Spleen (tissue), 11 donors: ENCODE data around the gene C10orf53. TPM values are rescaled to one million over a fixed set of nuclear protein-coding genes. Genes with fewer than 3 reads are reported as not detected.
A peak's percentile ranks its signal among the peaks of the same experiment; 100 is the strongest.

Source experiments
- DNase-seq: peaks from one replicate; pipeline ENCODE4 v3.0.0-alpha.2; 2020
- H3K27ac ChIP-seq, 8 donors: fragments of 200-600 bp; sonication (generic) in 7 of 8; 1 replicate in 4 of 8; 2 replicates in 4 of 8; pipeline versions ENCODE4 v1.5.0 to v1.8.0; 2016 to 2021; ENCODE audit warnings: inconsistent platforms in 4 of 8, mild to moderate bottlenecking in 4 of 8, moderate library complexity in 1 of 8
- H3K27me3 ChIP-seq, 7 donors: fragments of 200-600 bp; sonication (generic) in 6 of 7; replicated peaks in 1 of 7; 1 replicate in 4 of 7; 2 replicates in 3 of 7; pipeline versions ENCODE4 v1.5.0 to v1.8.0; 2016 to 2021; ENCODE audit warnings: inconsistent platforms in 3 of 7, mild to moderate bottlenecking in 1 of 7
- H3K36me3 ChIP-seq, 6 donors: fragments of 200-600 bp; sonication (generic) in 5 of 6; 1 replicate in 4 of 6; 2 replicates in 2 of 6; pipeline versions ENCODE4 v1.5.0 to v1.8.0; 2016 to 2021; ENCODE audit warnings: inconsistent platforms in 2 of 6
- H3K4me1 ChIP-seq, 6 donors: fragments of 200-600 bp; sonication (generic) in 5 of 6; 1 replicate in 3 of 6; 2 replicates in 3 of 6; pipeline versions ENCODE4 v1.5.0 to v1.8.0; 2016 to 2021; ENCODE audit warnings: inconsistent platforms in 3 of 6
- H3K4me3 ChIP-seq, 8 donors: fragments of 200-600 bp; sonication (generic) in 7 of 8; 1 replicate in 4 of 8; 2 replicates in 4 of 8; pipeline versions ENCODE4 v1.5.0 to v1.8.0; 2016 to 2021; ENCODE audit warnings: inconsistent platforms in 4 of 8, mild to moderate bottlenecking in 4 of 8, moderate library complexity in 2 of 8
- H3K9me3 ChIP-seq, 8 donors: fragments of 200-600 bp; sonication (generic) in 7 of 8; 1 replicate in 4 of 8; 2 replicates in 4 of 8; pipeline versions ENCODE4 v1.5.0 to v1.8.0; 2016 to 2021; ENCODE audit warnings: inconsistent platforms in 4 of 8
- CTCF ChIP-seq, 11 experiments: fragments of 200-600 bp in 7 of 11; fragments of 450-650 bp in 4 of 11; sonication (generic) in 4 of 11; IDR thresholded peaks in 8 of 11; conservative IDR thresholded peaks in 3 of 11; 1 replicate in 7 of 11; 2 replicates in 4 of 11; pipeline versions ENCODE4 v1.4.0 to v1.8.0; 2016 to 2021; ENCODE audit warnings: antibody characterized with exemption in 11 of 11, inconsistent platforms in 4 of 11, mild to moderate bottlenecking in 1 of 11
- POLR2A ChIP-seq, 3 donors: fragments of 450-650 bp; IDR thresholded peaks; one replicate each; pipeline ENCODE4 v1.5.1; 2017; ENCODE audit warnings: antibody characterized with exemption in 3 of 3, mild to moderate bottlenecking in 1 of 3
- POLR2AphosphoS5 ChIP-seq, 3 donors: sonication (generic); formaldehyde crosslinking; IDR thresholded peaks; one replicate each; pipeline ENCODE4 v1.5.1; 2017; ENCODE audit warnings: antibody characterized with exemption in 3 of 3
- WGBS, 5 donors: extraction: QIAGEN DNeasy Blood & Tissue Kit in 3 of 5; methylation state at CpG; one replicate each; pipeline versions ENCODE4 v1.1.5 to v1.1.7; 2013 to 2018; 5-methylcytosine and 5-hydroxymethylcytosine counted together
- intact Hi-C: fragments of 100-400 bp; cut with DNase I; formaldehyde crosslinking; loops from one replicate; pipeline ENCODE4 v1.15.0; 2023; ENCODE audit warnings: low total_unique reads
- polyA plus RNA-seq, 3 donors: library from polyadenylated mRNA; stranded (reverse); fragments of 200-250 nt; gene quantifications; one replicate each; pipeline ENCODE4 v1.2.1, GENCODE V29; 2013
- total RNA-seq, 7 donors: library from RNA; depleted of rRNA in 3 of 7; stranded (reverse); fragments of >200 nt in 3 of 7; fragmentation: NEBNext Ultra II Directional in 4 of 7; extraction: Animal tissue kit (Norgen Biotek cat#: 25700) in 4 of 7; gene quantifications; one replicate each; pipeline versions ENCODE4 v1.1.0 to v1.2.1, GENCODE V29; 2016 to 2021
- donor health status: healthy with polysubstance abuse.
- donor health status: DM: no; HTN: no; CAD: no; lungs with moderate emphysema.
- donor health status: DM: no; HTN: no; CAD: no.
- donor health status: Bipolar disorder and iron deficiency.
- donor health status: healthy.
- donor health status: DM: no; HTN: no; CAD: no.
- donor health status: DM: yes; HTN: yes; CAD: no.

C10orf53 gene
- total and polyA plus RNA-seq, 10 donors = not detected

DNA sequence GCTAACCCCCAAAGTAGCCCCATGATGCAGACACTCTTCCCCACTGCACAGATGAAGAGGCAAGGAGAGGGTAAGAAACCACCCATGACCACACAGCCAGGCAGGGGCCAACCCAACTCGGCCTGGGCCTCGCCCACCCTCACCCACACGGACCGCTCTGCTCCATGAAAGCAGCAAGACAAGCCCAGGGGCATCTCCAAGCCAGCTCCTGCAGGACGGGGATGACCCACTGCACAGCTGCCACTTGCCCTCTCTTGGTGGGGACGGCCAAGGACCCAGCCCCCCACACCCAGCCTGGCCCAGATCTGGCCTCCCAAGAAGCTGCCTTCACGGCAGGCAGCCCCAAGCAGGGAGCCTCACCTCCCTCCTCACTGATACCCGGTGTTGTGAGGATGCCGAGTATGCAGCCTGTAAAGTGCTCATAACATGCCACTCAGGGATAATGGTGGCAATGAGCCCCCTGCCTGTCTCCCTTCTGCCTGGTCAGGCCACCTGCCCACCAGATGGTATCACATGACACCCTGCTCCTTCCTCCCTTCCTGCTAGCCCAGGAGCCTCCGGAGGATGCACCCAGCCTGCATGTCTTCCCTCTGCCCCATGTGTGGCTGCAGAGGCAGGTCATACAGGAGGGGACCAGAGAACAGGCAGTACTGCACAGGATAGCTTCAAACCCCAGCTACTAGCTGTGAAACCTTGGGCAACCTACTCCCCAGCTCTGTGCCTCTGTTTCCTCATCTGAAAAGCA lies 59.3 kb downstream of the C10orf53 start:
- Histone ChIP-seq H3K4me1 (no peaks in the 10 kb centered on the region), H3K4me3 (no peak overlapping the region), H3K9me3 (no peaks in the 10 kb centered on the region), H3K36me3 (no peaks in the 10 kb centered on the region), H3K27me3 (no peaks in the 10 kb centered on the region), H3K27ac (no peak overlapping the region)
- 67 to 83% (median 75%) methylated on average over 5 to 10 of the region's 10 CpGs for WGBS, 5 donors
- intact Hi-C loops = no loop called here
- DNase-seq = peak; percentile 65
- TF ChIP-seq POLR2A (IDR thresholded peaks at IDR 0.05) = no peak
- TF ChIP-seq POLR2AphosphoS5 (IDR thresholded peaks at IDR 0.05) = no peak
- TF ChIP-seq CTCF (IDR thresholded peaks at IDR 0.05 in 8 of 11, conservative IDR thresholded peaks at IDR 0.05 in 3 of 11) = no peak

- Histone ChIP-seq H3K9me3 (no peaks in the 10 kb centered on the region), H3K4me1 (no peaks in the 10 kb centered on the region), H3K27ac (no peak overlapping the region), H3K36me3 (no peaks in the 10 kb centered on the region), H3K4me3 (no peak overlapping the region), H3K27me3 (peaks cover 0 to 6% (median 0%) of the 10 kb centered on the region in 7 donors)
- intact Hi-C loops = no loop called here
- peak; percentile 67 for DNase-seq
- TF ChIP-seq CTCF (IDR thresholded peaks at IDR 0.05 in 8 of 11, conservative IDR thresholded peaks at IDR 0.05 in 3 of 11) (no peak), POLR2A (IDR thresholded peaks at IDR 0.05) (no peak), POLR2AphosphoS5 (IDR thresholded peaks at IDR 0.05) (no peak)
- 80 to 84% (median 82%) methylated on average over 9 to 14 of the region's 14 CpGs for WGBS, 5 donors
Measured at GRCh38 chr10:49739426-49739825, 60.0 kb downstream of the C10orf53 start.

DNA sequence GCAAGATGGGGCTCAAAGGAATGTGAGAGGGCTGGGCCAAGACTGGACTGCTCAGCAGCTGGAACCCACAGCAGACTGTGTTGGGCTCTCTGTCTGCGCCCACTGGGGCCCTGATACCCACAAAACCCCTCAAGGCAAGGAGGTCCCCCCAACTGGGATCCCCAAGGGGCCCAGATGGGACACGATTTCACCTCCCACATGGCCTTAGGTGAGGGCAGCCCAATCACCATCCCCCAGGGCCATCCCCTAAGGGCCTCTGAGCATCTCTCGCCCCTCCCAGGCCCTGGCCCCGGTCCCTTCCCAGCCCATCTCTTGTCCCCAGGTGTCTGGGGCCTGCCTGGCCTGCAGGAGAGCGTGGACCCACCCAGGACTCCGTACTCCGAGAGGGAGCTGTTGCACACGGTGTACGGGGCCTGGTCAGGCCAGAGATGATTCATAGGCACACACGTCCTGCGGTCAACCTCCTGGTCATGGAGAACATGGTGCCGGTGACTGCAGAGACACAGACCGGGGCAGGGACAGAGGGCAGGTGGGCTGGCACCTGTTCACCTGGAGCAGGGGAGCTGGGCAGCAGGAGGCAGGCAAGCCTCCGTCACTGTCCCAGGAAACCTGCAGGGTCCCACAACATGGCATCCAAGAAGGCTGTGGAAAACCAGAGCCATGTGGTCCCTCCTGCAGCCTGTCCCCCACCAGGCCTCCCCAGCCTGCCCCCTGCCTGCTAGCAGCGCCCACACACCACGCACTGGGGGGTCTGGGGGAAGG lies 61.1 kb downstream of the C10orf53 start:
- peaks cover 0 to 12% (median 0%) of the 10 kb centered on the region in 7 donors for H3K27me3 ChIP-seq
- TF ChIP-seq CTCF (IDR thresholded peaks at IDR 0.05 in 8 of 11, conservative IDR thresholded peaks at IDR 0.05 in 3 of 11) (no peak), POLR2AphosphoS5 (IDR thresholded peaks at IDR 0.05) (no peak), POLR2A (IDR thresholded peaks at IDR 0.05) (no peak)
- no peak for DNase-seq
- no peaks in the 10 kb centered on the region for H3K36me3 ChIP-seq
- intact Hi-C loops = no loop called here
- H3K27ac ChIP-seq = no peak overlapping the region
- H3K4me3 ChIP-seq = no peak overlapping the region
- no peaks in the 10 kb centered on the region for H3K9me3 ChIP-seq
- H3K4me1 ChIP-seq = no peaks in the 10 kb centered on the region
- WGBS, 5 donors = 83 to 90% (median 86%) methylated on average over 12 to 16 of the region's 16 CpGs
